Right cardiac atrium (tissue), 5 donors: ENCODE results near the gene MYH10. TPM values are rescaled to one million over a fixed set of nuclear protein-coding genes. Genes with fewer than 3 reads are reported as not detected.
"Not testable (repeated sequence)": the region's sequence is repeated elsewhere in the genome, so short reads cannot be mapped to it uniquely, and the experiment has no call there.

Source experiments
- ATAC-seq, 2 donors: fragments of 200-7000 bp; cut with Tn5 transposase; one replicate each; pipeline versions ENCODE4 v1.8.0 to v1.9.1; 2020; ENCODE audit warnings: moderate library complexity in 2 of 2, mild to moderate bottlenecking in 1 of 2
- DNase-seq, 3 donors: peaks; one replicate each; pipeline ENCODE4 v3.0.0-alpha.2; 2020
- H3K27ac ChIP-seq: one replicate; pipeline ENCODE4 v1.5.1; 2013; ENCODE audit warnings: mild to moderate bottlenecking, low read length, control low read depth, moderate library complexity
- H3K27me3 ChIP-seq: one replicate; pipeline ENCODE4 v1.6.1; 2013; ENCODE audit not compliant: control insufficient read depth, insufficient read depth
- H3K4me1 ChIP-seq: one replicate; pipeline ENCODE4 v1.6.1; 2013; ENCODE audit warnings: low read length; ENCODE audit not compliant: control insufficient read depth, insufficient read depth
- H3K4me3 ChIP-seq: one replicate; pipeline ENCODE4 v1.5.1; 2013; ENCODE audit warnings: low read length, control low read depth
- H3K9me3 ChIP-seq: one replicate; pipeline ENCODE4 v1.6.1; 2013; ENCODE audit warnings: low read length; ENCODE audit not compliant: control insufficient read depth
- WGBS: extraction: QIAGEN DNeasy Blood & Tissue Kit; methylation state at CpG from one replicate; pipeline ENCODE4 v1.1.7; 2013; 5-methylcytosine and 5-hydroxymethylcytosine counted together
- intact Hi-C, 4 donors: fragments of 100-400 bp; cut with DNase I; formaldehyde crosslinking; loops; one replicate each; pipeline versions ENCODE4 v1.11.0 to v1.14.0; 2022 to 2023
- polyA plus RNA-seq: library from polyadenylated mRNA; stranded (reverse); fragments of 200-250 nt; gene quantifications from one replicate; pipeline ENCODE4 v1.2.3, GENCODE V29; 2013
- total RNA-seq, 4 donors: library from RNA; stranded (reverse); fragmentation: NEBNext Ultra II Directional; extraction: Animal tissue kit (Norgen Biotek cat#: 25700); gene quantifications; one replicate each; pipeline ENCODE4 v1.2.1, GENCODE V29; 2021
- donor health status: healthy with polysubstance abuse.
- donor health status: DM: no; HTN: yes; CAD: no.
- donor health status: DM: no; HTN: no; CAD: no.
- donor health status: DM: no; HTN: yes; CAD: no; lungs with severe emphysema.
- donor health status: DM: yes; HTN: yes; CAD: no.

Gene MYH10
- total and polyA plus RNA-seq, 5 donors: 21.8 to 75.2 (median 58.4) TPM

DNA sequence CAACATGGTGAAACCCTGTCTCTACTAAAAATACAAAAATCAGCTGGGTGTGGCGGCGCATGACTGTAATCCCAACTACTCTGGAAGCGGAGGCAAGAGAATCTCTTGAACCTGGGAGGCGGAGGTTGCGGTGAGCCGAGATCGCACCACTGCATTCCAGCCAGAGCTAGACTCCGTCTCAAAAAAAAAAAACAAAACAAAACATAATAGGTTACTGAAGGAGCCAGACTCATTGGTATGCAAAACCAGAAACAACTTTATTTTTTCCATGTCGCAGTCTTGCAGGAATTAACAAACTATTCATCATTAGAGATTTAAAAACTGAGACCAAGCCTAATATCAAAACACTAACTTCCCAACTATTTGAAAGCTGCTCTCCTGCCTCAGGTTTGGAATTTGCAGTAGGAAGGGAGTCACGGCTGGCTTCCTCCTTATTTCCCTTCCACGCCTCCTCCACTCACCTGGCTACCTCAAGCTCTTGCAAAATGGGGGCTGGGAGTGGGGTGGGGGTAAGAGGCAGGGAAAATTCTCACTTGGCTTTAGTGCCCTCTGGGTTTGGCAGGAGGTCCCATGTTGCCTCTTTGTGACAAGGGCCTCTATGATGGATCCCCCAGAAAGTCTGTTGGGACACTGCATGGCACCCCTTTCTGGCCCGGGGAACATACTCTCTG is 34.1 kb upstream of the MYH10 start:
- 95% methylated on average over 12 of the region's 12 CpGs for WGBS
- no peak overlapping the region for H3K4me3 ChIP-seq

DNA sequence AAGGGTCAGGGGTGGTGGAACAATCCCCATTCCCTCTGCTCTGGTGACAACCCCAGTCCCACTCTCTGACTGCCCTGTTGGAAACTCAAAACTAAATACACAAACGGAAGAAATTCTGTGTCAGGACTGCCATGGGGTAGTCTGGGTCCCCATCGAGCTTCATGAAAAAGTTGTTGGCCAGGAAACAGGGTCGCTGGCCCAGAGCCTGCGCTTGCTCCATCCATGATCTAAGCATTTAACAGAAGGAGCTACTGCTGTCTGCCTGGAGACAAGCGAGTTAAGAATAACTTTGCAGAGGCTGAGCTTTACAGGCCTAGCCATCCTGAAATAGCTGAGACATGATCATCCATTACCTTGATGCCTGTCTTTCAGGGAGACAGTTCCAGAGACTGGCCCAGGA is 32.4 kb upstream of the MYH10 start:
- DNase-seq (no peak), ATAC-seq (no peak)
- 82% methylated on average over 5 of the region's 5 CpGs for WGBS
- intact Hi-C loops: no loop called here
- H3K9me3 ChIP-seq: no peaks in the 10 kb centered on the region
- H3K4me1 ChIP-seq: no peaks in the 10 kb centered on the region
- H3K4me3 ChIP-seq: no peak overlapping the region
- H3K27ac ChIP-seq: no peak overlapping the region
- no peaks in the 10 kb centered on the region for H3K27me3 ChIP-seq

More for the DNA sequence above, 34.1 kb upstream of the MYH10 start:
- intact Hi-C loops: no loop called here
- no peak for ATAC-seq
- H3K9me3 ChIP-seq: no peaks in the 10 kb centered on the region
- no peak overlapping the region for H3K27ac ChIP-seq
- H3K27me3 ChIP-seq: no peaks in the 10 kb centered on the region
- H3K4me1 ChIP-seq: no peaks in the 10 kb centered on the region
- no peak for DNase-seq

DNA sequence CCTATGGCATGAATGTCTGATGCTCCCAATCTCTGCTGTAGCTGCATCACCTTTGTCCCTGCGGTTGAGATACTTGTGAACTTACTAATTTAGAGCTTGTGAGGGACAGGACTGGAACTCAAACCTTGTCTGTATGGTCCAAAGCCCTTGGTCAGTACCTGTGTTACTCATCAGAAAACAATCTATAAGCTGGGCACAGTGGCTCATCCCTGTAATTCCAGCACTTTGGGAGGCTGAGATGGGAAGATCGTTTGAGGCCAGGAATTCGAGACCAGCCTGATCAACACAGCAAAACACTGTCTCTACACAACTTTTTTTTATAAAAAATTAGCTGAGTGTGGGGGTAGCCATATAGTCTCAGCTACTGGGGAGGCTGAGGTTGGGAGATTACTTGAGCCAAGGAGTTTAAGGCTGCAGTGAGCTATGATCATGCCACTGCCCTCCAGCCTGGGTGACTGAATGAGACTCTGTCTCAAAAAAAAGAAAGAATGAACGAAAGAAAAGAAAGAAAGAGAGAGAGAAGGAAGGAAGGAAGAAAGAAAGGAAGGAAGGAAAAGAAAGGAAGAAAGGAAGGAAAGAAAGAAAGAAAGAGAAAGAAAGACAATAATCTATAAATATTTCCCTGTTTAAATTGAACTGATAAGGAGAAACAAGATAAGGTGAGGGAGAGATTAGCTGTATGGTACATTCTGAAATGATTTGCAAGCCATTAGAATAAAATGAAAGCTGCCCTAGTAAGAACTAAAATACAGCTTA is 31.7 kb upstream of the MYH10 start:
- Histone ChIP-seq H3K9me3 (no peaks in the 10 kb centered on the region), H3K27ac (no peak overlapping the region), H3K4me1 (no peaks in the 10 kb centered on the region), H3K4me3 (no peak overlapping the region), H3K27me3 (no peaks in the 10 kb centered on the region)
- intact Hi-C loops: no loop called here
- WGBS: 86% methylated on average over 4 of the region's 4 CpGs
- DNase-seq: no peak
- ATAC-seq: no peak

DNA sequence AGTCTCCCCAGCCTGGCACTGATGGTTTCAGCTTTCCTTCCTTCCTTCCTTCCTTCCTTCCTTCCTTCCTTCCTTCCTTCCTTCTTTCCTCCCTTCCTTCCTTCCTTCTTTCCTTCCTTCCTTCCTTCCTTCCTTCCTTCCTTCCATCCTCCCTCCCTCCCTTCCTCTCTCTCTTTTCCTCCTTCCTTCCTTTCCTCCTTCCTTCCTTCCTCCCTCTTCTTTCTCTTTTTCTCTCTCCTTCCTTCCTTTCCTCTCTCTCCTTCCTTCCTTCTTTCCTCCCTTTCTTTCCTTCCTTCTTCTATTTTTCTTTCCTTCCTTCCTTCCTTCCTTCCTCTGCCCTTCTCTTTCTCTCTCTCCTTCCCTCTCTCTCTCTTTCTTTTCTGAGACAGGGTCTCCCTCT is 30.2 kb upstream of the MYH10 start:
- H3K27ac ChIP-seq, H3K4me1 ChIP-seq, ATAC-seq, H3K4me3 ChIP-seq, intact Hi-C loops, DNase-seq, H3K27me3 ChIP-seq, H3K9me3 ChIP-seq: not testable (repeated sequence)

DNA sequence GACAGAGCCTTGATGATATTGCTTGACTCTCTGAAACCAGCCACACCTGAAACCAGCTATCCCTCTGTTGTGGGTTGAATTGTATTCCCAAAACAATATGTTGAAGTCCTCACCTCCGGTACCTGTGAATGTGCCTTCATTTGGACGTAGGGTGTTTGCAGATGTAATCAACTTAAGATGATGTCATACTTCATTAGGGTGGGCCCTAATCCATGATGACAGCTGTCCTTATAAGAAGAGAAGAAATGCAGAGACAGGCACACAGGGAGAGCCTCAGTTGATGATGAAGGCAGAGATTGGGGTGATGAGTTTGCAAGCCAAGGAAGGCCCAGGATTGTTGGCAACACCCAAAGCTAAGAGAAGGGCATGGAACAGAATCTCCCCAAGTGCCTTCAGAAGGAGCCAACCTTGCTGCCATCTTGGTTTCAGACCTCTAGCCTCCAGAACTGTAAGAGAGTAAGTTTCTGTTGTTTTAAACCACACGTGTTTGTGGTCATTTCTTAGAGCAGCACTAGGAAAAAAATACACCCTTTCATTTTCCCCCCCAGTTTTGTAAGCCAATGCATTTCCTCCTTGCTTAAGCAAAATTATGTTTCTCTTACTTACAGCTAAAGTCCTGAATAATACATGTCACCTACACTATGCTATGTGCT is 29.4 kb upstream of the MYH10 start:
- ATAC-seq (no peak), DNase-seq (no peak)
- WGBS: 81% methylated on average over 3 of the region's 3 CpGs
- Histone ChIP-seq H3K4me3 (no peak overlapping the region), H3K27ac (no peak overlapping the region), H3K9me3 (peaks cover 3% of the 10 kb centered on the region), H3K4me1 (no peaks in the 10 kb centered on the region), H3K27me3 (no peaks in the 10 kb centered on the region)
- intact Hi-C loops: no loop called here

DNA sequence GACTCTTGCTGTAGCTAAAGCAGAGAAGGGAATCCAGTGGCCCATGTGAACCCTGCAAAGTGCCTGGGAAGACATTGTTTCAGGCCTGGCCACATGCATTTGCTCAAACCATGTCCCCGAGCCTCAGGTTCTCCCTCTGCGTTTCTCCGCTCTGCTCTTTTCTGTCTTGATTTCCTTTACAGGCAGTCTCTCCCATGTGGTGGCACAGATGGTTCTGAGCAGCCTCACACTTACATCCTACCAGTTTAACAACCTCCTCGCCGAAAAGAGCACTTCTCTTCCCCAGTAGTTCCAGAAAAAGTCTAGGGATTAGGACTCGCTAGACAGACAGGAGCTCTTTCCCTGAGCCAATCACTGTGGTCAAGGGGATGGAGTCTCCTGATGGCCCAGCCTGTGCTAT is 28.3 kb upstream of the MYH10 start:
- intact Hi-C loops: no loop called here
- Histone ChIP-seq H3K9me3 (peaks cover 3% of the 10 kb centered on the region), H3K27ac (no peak overlapping the region), H3K4me3 (no peak overlapping the region), H3K4me1 (no peaks in the 10 kb centered on the region), H3K27me3 (no peaks in the 10 kb centered on the region)
- ATAC-seq (no peak), DNase-seq (no peak)
- WGBS: 95% methylated on average over 6 of the region's 6 CpGs

DNA sequence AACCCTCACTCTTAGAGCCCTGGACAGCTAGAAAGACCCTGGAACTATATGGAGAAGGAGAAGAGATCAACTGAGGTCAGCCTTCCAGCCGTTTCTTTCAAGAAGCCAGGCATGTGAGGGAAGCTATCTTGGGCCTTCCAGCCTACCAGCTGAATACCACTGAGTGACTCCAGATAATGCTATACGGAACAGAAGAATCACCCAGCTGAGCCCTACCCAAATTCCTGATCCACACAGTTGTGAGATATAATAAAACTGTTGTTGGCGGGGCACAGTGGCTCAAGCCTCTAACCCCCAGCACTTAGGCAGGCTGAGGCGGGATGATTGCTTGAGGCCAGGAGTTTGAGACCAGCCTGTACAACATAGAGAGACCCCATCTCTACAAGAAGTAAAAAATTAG is 26.2 kb upstream of the MYH10 start:
- Histone ChIP-seq H3K27ac (no peak overlapping the region), H3K9me3 (peaks cover 3% of the 10 kb centered on the region), H3K4me1 (no peaks in the 10 kb centered on the region), H3K4me3 (no peak overlapping the region), H3K27me3 (no peaks in the 10 kb centered on the region)
- no peak for DNase-seq
- intact Hi-C loops: no loop called here
- WGBS: 94% methylated on average over 4 of the region's 4 CpGs
- ATAC-seq: no peak

DNA sequence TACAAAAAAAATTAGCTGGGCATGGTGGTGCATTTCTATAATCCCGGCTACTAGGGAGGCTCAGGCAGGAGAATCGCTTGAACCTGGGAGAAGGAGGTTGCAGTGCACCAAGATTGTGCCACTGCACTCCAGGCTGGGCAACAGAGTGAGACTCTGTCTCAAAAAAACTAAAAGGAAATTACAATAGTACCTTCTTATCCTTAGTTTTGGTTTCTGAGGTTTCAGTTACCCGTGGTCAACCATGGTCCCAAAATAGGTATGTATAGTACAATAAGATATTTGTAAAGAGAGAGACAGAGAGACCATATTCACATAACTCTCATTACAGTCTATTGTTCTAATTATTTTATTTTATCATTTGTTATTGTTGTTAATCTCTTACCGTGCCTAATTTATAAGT is 24.3 kb upstream of the MYH10 start:
- WGBS: 82% methylated on average over 4 of the region's 4 CpGs
- peaks cover 3% of the 10 kb centered on the region for H3K9me3 ChIP-seq
- no peak for DNase-seq
- H3K27ac ChIP-seq: no peak overlapping the region
- H3K27me3 ChIP-seq: no peaks in the 10 kb centered on the region
- no peaks in the 10 kb centered on the region for H3K4me1 ChIP-seq
- intact Hi-C loops: no loop called here
- no peak overlapping the region for H3K4me3 ChIP-seq
- no peak for ATAC-seq

GRCh38 chr17:8651013-8651412 is 20.5 kb upstream of the MYH10 start:
- 62% methylated on average over 4 of the region's 4 CpGs for WGBS
- Histone ChIP-seq H3K9me3 (no peaks in the 10 kb centered on the region), H3K27ac (no peak overlapping the region), H3K4me3 (no peak overlapping the region), H3K27me3 (no peaks in the 10 kb centered on the region), H3K4me1 (no peaks in the 10 kb centered on the region)
- DNase-seq (no peak), ATAC-seq (no peak)
- intact Hi-C loops: no loop called here

DNA sequence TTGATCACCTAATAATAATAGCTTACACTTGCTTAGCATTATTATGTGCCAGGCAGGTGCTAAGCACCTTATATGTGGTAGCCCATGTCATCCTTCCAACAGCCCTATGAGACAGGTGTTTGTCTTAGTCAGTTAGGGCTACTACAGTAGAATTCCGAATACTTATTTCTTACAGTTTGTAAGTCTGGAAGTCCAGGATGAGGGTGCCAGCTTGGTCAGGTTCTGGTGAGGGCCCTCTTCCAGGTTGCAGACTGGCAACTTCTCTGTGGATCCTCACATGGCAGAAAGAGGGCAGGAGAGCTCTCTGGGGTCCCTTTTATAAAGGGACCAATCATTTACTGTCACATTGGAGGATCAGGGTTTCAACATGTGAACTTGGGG is 19.6 kb upstream of the MYH10 start:
- no peak overlapping the region for H3K4me3 ChIP-seq
- 94% methylated on average over 1 of the region's 1 CpG for WGBS
- H3K9me3 ChIP-seq: no peaks in the 10 kb centered on the region
- no peak overlapping the region for H3K27ac ChIP-seq
- DNase-seq: no peak
- H3K4me1 ChIP-seq: no peaks in the 10 kb centered on the region
- intact Hi-C loops: no loop called here
- H3K27me3 ChIP-seq: no peaks in the 10 kb centered on the region
- ATAC-seq: no peak
